Keratinocyte (primary cell): ENCODE measurements around the gene TAPBP. TPM values are rescaled to one million over a fixed set of nuclear protein-coding genes. Genes with fewer than 3 reads are reported as not detected.

Experiments used
- DNase-seq: peaks from one replicate; pipeline ENCODE4 v3.0.0-alpha.2; 2011; ENCODE audit warnings: low read depth, missing footprints, low spot score
- FAIRE-seq: peaks from 2 replicates; lab custom pipeline; 2011; peaks lifted over from hg19 to GRCh38; lab: Jason Lieb, UNC
- H2AFZ ChIP-seq: 2 replicates; pipeline ENCODE4 v1.6.0; 2012; ENCODE audit warnings: low read length, control low read depth, inconsistent platforms; ENCODE audit not compliant: control insufficient read depth
- H3K27ac ChIP-seq: 2 replicates; pipeline ENCODE4 v1.5.1; 2011; ENCODE audit warnings: low read length; ENCODE audit not compliant: control insufficient read depth, insufficient read depth
- H3K27me3 ChIP-seq: 3 replicates; pipeline ENCODE4 v1.6.0; 2011; ENCODE audit warnings: low read length; ENCODE audit not compliant: control insufficient read depth, insufficient read depth; ENCODE audit errors: extremely low read depth
- H3K36me3 ChIP-seq, 2 experiments: 2 replicates in 1 of 2; 3 replicates in 1 of 2; pipeline ENCODE4 v1.5.1; 2011; ENCODE audit warnings: low read length in 2 of 2, mild to moderate bottlenecking in 1 of 2; ENCODE audit not compliant: control insufficient read depth in 2 of 2, insufficient read depth in 2 of 2; ENCODE audit errors: extremely low read depth in 1 of 2
- H3K4me1 ChIP-seq: 3 replicates; pipeline ENCODE4 v1.5.1; 2011; ENCODE audit warnings: low read length; ENCODE audit not compliant: control insufficient read depth, insufficient read depth; ENCODE audit errors: extremely low read depth
- H3K4me2 ChIP-seq: 3 replicates; pipeline ENCODE4 v1.6.0; 2011; ENCODE audit warnings: low read depth, low read length; ENCODE audit not compliant: control insufficient read depth, insufficient read depth; ENCODE audit errors: extremely low read depth
- H3K4me3 ChIP-seq, 3 experiments: fragments of 200-600 bp in 1 of 3; sonication (generic) in 1 of 3; 2 replicates in 2 of 3; 3 replicates in 1 of 3; pipeline ENCODE4 v1.5.1; 2011 to 2016; ENCODE audit warnings: low read length in 3 of 3, mild to moderate bottlenecking in 3 of 3, control low read depth in 2 of 3, inconsistent platforms in 1 of 3, low read depth in 1 of 3, mixed read lengths in 1 of 3, mixed run types in 1 of 3, moderate library complexity in 1 of 3; ENCODE audit not compliant: control insufficient read depth in 2 of 3, insufficient read depth in 2 of 3; ENCODE audit errors: extremely low read depth in 1 of 3
- H3K79me2 ChIP-seq: 2 replicates; pipeline ENCODE4 v1.6.0; 2012; ENCODE audit warnings: low read length; ENCODE audit not compliant: control insufficient read depth, insufficient read depth
- H3K9ac ChIP-seq: 3 replicates; pipeline ENCODE4 v1.6.0; 2011; ENCODE audit warnings: low read length; ENCODE audit not compliant: control insufficient read depth, insufficient read depth; ENCODE audit errors: extremely low read depth
- H3K9me1 ChIP-seq: 3 replicates; pipeline ENCODE4 v1.6.0; 2011; ENCODE audit warnings: low read length; ENCODE audit not compliant: control insufficient read depth, insufficient read depth; ENCODE audit errors: extremely low read depth
- H3K9me3 ChIP-seq: 2 replicates; pipeline ENCODE4 v1.5.1; 2012; ENCODE audit warnings: low read depth, low read length; ENCODE audit not compliant: control insufficient read depth
- H4K20me1 ChIP-seq: 3 replicates; pipeline ENCODE4 v1.6.0; 2011; ENCODE audit warnings: low read length; ENCODE audit not compliant: control insufficient read depth, insufficient read depth; ENCODE audit errors: extremely low read depth
- EZH2 ChIP-seq: IDR thresholded peaks from one replicate; pipeline ENCODE4 v1.6.1; 2012; ENCODE audit warnings: inconsistent platforms, mild to moderate bottlenecking, low read length, moderate library complexity
- dilution Hi-C: fragments of 300-500 bp; cut with MboI; formaldehyde crosslinking; loops from one replicate; pipeline ENCODE4 v1.7.0; 2020; ENCODE audit warnings: low sequenced_read_pairs; ENCODE audit not compliant: extremely low pct_ligation_motif_present
- polyA plus RNA-seq, 5 experiments: library from polyadenylated mRNA; depleted of rRNA in 3 of 5; stranded (reverse) in 3 of 5; stranded (forward) in 1 of 5; unstranded in 1 of 5; fragments of >200 nt; gene quantifications; 1 replicate in 1 of 5; 2 replicates in 3 of 5; 3 replicates in 1 of 5; pipeline versions ENCODE4 v1.2.1 to v1.2.3, GENCODE V29; 2011 to 2012; ENCODE audit warnings: missing spikeins in 2 of 5, low read depth in 1 of 5, low replicate concordance in 1 of 5
- TF ChIP-seq, protein P1 (sequence below), 3 experiments: IDR thresholded peaks in 1 of 3; conservative IDR thresholded peaks in 1 of 3; optimal IDR thresholded peaks in 1 of 3; 2 replicates in 2 of 3; 3 replicates in 1 of 3; pipeline versions ENCODE3 to v1.5.1; 2011; ENCODE audit warnings: low read length in 3 of 3, mild to moderate bottlenecking in 3 of 3, moderate library complexity in 2 of 3, control low read depth in 1 of 3, inconsistent platforms in 1 of 3; ENCODE audit not compliant: insufficient read depth in 2 of 3; ENCODE audit errors: extremely low read depth in 1 of 3

The TAPBP gene
- polyA plus RNA-seq, 1 donor (not counting 4 experiments of a cell fraction or from before 2014, with no cell fraction given) = 22.2 TPM

DNA sequence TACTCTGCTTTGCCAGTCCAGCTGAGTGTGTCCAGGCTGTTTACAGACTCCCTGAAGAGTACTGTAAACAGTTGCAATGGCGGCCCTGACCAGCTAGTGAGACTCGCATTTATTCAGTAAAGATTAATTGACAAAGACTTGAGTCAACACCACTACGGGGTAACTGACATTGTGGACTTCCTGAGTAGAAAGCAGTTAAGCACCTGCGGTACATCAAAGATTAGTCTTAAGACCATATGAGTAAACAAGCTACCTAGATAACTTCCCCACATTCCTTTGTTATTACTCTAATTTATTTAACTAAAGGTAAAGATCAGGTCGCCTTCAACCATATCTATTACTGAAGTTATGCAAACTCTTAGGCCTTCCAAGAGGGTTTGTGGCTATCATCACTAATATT lies 54.8 kb downstream of the TAPBP start:
- Histone ChIP-seq H3K9me1 (no peaks in the 10 kb centered on the region), H3K4me1 (peaks cover 18% of the 10 kb centered on the region), H3K9ac (no peak overlapping the region), H2AFZ (no peak overlapping the region), H3K4me3 (no peak overlapping the region), H3K4me2 (no peak overlapping the region), H4K20me1 (no peaks in the 10 kb centered on the region), H3K36me3 (peaks cover 7 to 11% of the 10 kb centered on the region in 2 experiments), H3K27ac (no peak overlapping the region), H3K79me2 (no peaks in the 10 kb centered on the region), H3K27me3 (no peaks in the 10 kb centered on the region), H3K9me3 (no peaks in the 10 kb centered on the region)
- FAIRE-seq (no peak), DNase-seq (no peak)
- dilution Hi-C loops = no loop called here
- TF ChIP-seq, protein P1, sequence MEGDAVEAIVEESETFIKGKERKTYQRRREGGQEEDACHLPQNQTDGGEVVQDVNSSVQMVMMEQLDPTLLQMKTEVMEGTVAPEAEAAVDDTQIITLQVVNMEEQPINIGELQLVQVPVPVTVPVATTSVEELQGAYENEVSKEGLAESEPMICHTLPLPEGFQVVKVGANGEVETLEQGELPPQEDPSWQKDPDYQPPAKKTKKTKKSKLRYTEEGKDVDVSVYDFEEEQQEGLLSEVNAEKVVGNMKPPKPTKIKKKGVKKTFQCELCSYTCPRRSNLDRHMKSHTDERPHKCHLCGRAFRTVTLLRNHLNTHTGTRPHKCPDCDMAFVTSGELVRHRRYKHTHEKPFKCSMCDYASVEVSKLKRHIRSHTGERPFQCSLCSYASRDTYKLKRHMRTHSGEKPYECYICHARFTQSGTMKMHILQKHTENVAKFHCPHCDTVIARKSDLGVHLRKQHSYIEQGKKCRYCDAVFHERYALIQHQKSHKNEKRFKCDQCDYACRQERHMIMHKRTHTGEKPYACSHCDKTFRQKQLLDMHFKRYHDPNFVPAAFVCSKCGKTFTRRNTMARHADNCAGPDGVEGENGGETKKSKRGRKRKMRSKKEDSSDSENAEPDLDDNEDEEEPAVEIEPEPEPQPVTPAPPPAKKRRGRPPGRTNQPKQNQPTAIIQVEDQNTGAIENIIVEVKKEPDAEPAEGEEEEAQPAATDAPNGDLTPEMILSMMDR (optimal IDR thresholded peaks at IDR 0.05 in 1 of 3, IDR thresholded peaks at IDR 0.05 in 1 of 3, conservative IDR thresholded peaks at IDR 0.05 in 1 of 3; ENCODE audit: extremely low read depth in 1 of 3, insufficient read depth in 2 of 3, low read length in 3 of 3) = no peak
- no peak for TF ChIP-seq EZH2

DNA sequence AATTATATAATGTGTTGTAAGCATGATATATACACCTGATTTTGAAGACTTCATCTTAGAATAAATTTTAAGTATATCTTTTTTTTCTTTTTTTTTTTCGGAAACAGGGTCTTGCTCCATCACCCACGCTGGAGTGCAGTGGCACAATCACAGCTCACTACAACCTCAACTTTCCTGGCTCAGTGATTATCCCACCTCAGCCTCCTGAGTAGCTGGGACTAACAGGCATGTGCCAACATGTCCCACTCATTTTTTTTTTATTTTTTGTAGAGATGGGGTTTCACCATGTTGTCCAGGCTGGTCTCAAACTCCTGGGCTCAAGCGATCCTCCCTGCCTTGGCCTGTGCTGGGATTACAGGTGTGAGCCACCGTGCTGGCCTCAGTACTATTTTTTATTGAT lies 59.3 kb downstream of the TAPBP start:
- FAIRE-seq (no peak), DNase-seq (no peak)
- no peak overlapping the region for H3K4me2 ChIP-seq

More for the DNA sequence above, 59.3 kb downstream of the TAPBP start:
- Histone ChIP-seq H2AFZ (no peak overlapping the region), H3K9ac (no peak overlapping the region), H3K9me3 (no peaks in the 10 kb centered on the region), H3K27me3 (no peaks in the 10 kb centered on the region), H3K9me1 (no peaks in the 10 kb centered on the region), H4K20me1 (no peaks in the 10 kb centered on the region), H3K4me1 (peaks cover 23% of the 10 kb centered on the region), H3K4me3 (no peak overlapping the region), H3K36me3 (peaks cover 3 to 14% of the 10 kb centered on the region in 2 experiments), H3K27ac (no peak overlapping the region), H3K79me2 (no peaks in the 10 kb centered on the region)
- dilution Hi-C loops = no loop called here
- TF ChIP-seq EZH2 = no peak
- TF ChIP-seq, protein P1 (optimal IDR thresholded peaks at IDR 0.05 in 1 of 3, IDR thresholded peaks at IDR 0.05 in 1 of 3, conservative IDR thresholded peaks at IDR 0.05 in 1 of 3; ENCODE audit: extremely low read depth in 1 of 3, insufficient read depth in 2 of 3, low read length in 3 of 3) = no peak
